Caco-2 (cell line): ENCODE results near the gene SNRPN. TPM values are rescaled to one million over a fixed set of nuclear protein-coding genes. Genes with fewer than 3 reads are reported as not detected.

Experiments
- BruUV-seq: library from RNA; stranded (reverse); fragments of 400-500 nt; replicated peaks from 2 replicates; lab custom pipeline; 2021; lab: Mats Ljungman, UMichigan
- CTCF ChIA-PET: fragments of 300-600 bp; sonication (Branson Sonifier 250); formaldehyde crosslinking; loops from one replicate; lab custom pipeline; 2022; ENCODE audit warnings: antibody characterized with exemption; lab: Charles Lee
- POLR2A ChIA-PET: fragments of 300-600 bp; sonication (Branson Sonifier 250); formaldehyde crosslinking; loops from one replicate; lab custom pipeline; 2022; ENCODE audit warnings: antibody characterized with exemption; lab: Charles Lee
- DNase-seq, 2 experiments: peaks; one replicate each; pipeline versions ENCODE4 v3.0.0 to v3.0.0-alpha.2; 2020 to 2022
- H3K27me3 ChIP-seq: replicated peaks from 2 replicates; pipeline ENCODE4 v1.6.0; 2011; ENCODE audit warnings: low read length; ENCODE audit not compliant: control insufficient read depth, insufficient read depth
- H3K36me3 ChIP-seq: 2 replicates; pipeline ENCODE4 v1.5.1; 2011; ENCODE audit warnings: low read length; ENCODE audit not compliant: control insufficient read depth, insufficient read depth
- H3K4me1 ChIP-seq: fragments of 250-450 bp; sonication (Bioruptor Pico); 2 replicates; pipeline ENCODE4 v1.5.1; 2020; ENCODE audit warnings: mild to moderate bottlenecking
- H3K4me3 ChIP-seq: 2 replicates; pipeline ENCODE4 v1.5.1; 2011; ENCODE audit warnings: low read depth, mild to moderate bottlenecking, control low read depth, low read length
- H3K9me3 ChIP-seq: fragments of 250-450 bp; sonication (Bioruptor Pico); 2 replicates; pipeline ENCODE4 v1.5.1; 2020; ENCODE audit warnings: mild to moderate bottlenecking, moderate library complexity
- H3K27ac Mint-ChIP-seq: one replicate; pipeline ENCODE4 v1.8.0; 2022; ENCODE audit warnings: mixed read lengths; ENCODE audit not compliant: unreplicated experiment
- H3K27me3 Mint-ChIP-seq: one replicate; pipeline ENCODE4 v1.8.0; 2022; ENCODE audit warnings: mixed read lengths; ENCODE audit not compliant: insufficient read depth, unreplicated experiment
- H3K36me3 Mint-ChIP-seq: one replicate; pipeline ENCODE4 v1.8.0; 2022; ENCODE audit warnings: mild to moderate bottlenecking, mixed read lengths; ENCODE audit not compliant: insufficient read depth, unreplicated experiment
- H3K4me1 Mint-ChIP-seq: one replicate; pipeline ENCODE4 v1.8.0; 2022; ENCODE audit warnings: low read depth, mixed read lengths; ENCODE audit not compliant: unreplicated experiment
- H3K4me3 Mint-ChIP-seq: one replicate; pipeline ENCODE4 v1.8.0; 2022; ENCODE audit warnings: mild to moderate bottlenecking, moderate library complexity, mixed read lengths; ENCODE audit not compliant: unreplicated experiment
- H3K9me3 Mint-ChIP-seq: one replicate; pipeline ENCODE4 v1.8.0; 2022; ENCODE audit warnings: mixed read lengths; ENCODE audit not compliant: unreplicated experiment
- intact Hi-C: fragments of 100-400 bp; cut with micrococcal nuclease; formaldehyde crosslinking; loops from one replicate; pipeline ENCODE4 v1.10.0; 2022; ENCODE audit not compliant: unreplicated experiment
- total RNA-seq: library from RNA; stranded (reverse); gene quantifications from 2 replicates; pipeline ENCODE4 v1.2.3, GENCODE V29; 2022
- TF ChIP-seq, protein P1 (sequence below), 2 experiments: fragments of 200-600 bp in 1 of 2; IDR thresholded peaks; 1 replicate in 1 of 2; 2 replicates in 1 of 2; pipeline versions ENCODE4 v1.5.1 to v1.8.0; 2011 to 2022; ENCODE audit warnings: antibody characterized with exemption in 1 of 2, control low read depth in 1 of 2, inconsistent platforms in 1 of 2, low read depth in 1 of 2, low read length in 1 of 2, mild to moderate bottlenecking in 1 of 2, moderate library complexity in 1 of 2; ENCODE audit not compliant: insufficient read depth in 1 of 2, severe bottlenecking in 1 of 2, unreplicated experiment in 1 of 2

The SNRPN gene
- total RNA-seq, 1 experiment from 2014 or later, result 167 TPM

- intact Hi-C loops, result no loop called here
- H3K4me3 Mint-ChIP-seq, result no peak overlapping the region
- H3K27me3 Mint-ChIP-seq, result no peaks in the 10 kb centered on the region
- H3K36me3 Mint-ChIP-seq, result no peaks in the 10 kb centered on the region
- H3K27ac Mint-ChIP-seq, result no peak overlapping the region
- no TSS peak for BruUV-seq
- TF ChIP-seq, protein P1, sequence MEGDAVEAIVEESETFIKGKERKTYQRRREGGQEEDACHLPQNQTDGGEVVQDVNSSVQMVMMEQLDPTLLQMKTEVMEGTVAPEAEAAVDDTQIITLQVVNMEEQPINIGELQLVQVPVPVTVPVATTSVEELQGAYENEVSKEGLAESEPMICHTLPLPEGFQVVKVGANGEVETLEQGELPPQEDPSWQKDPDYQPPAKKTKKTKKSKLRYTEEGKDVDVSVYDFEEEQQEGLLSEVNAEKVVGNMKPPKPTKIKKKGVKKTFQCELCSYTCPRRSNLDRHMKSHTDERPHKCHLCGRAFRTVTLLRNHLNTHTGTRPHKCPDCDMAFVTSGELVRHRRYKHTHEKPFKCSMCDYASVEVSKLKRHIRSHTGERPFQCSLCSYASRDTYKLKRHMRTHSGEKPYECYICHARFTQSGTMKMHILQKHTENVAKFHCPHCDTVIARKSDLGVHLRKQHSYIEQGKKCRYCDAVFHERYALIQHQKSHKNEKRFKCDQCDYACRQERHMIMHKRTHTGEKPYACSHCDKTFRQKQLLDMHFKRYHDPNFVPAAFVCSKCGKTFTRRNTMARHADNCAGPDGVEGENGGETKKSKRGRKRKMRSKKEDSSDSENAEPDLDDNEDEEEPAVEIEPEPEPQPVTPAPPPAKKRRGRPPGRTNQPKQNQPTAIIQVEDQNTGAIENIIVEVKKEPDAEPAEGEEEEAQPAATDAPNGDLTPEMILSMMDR (IDR thresholded peaks at IDR 0.05; ENCODE audit: insufficient read depth in 1 of 2, low read depth in 1 of 2, low read length in 1 of 2, severe bottlenecking in 1 of 2, unreplicated experiment in 1 of 2), result no peak
- Histone ChIP-seq H3K36me3 (no peaks in the 10 kb centered on the region), H3K4me3 (no peak overlapping the region), H3K4me1 (no peaks in the 10 kb centered on the region), H3K27me3 (no peaks in the 10 kb centered on the region), H3K9me3 (no peaks in the 10 kb centered on the region; the same call in 1 of the 2 replicates)
- DNase-seq, result no peak
- peaks cover 4% of the 10 kb centered on the region for H3K9me3 Mint-ChIP-seq
- no peaks in the 10 kb centered on the region for H3K4me1 Mint-ChIP-seq
- CTCF ChIA-PET, result no interaction called here
- POLR2A ChIA-PET, result no interaction called here
Measured at GRCh38 chr15:24940236-24940635, 14.6 kb upstream of the SNRPN start.

- no peak overlapping the region for H3K4me3 ChIP-seq
- H3K4me3 Mint-ChIP-seq, result no peak overlapping the region
- H3K27me3 Mint-ChIP-seq, result no peaks in the 10 kb centered on the region
- no TSS peak for BruUV-seq
- H3K9me3 ChIP-seq, result 0 out of 2 replicates have a peak, but pooled peaks cover under 1% of the 10 kb centered on the region
- no peak for DNase-seq
- no peaks in the 10 kb centered on the region for H3K36me3 ChIP-seq
- TF ChIP-seq, protein P1 (IDR thresholded peaks at IDR 0.05; ENCODE audit: insufficient read depth in 1 of 2, low read depth in 1 of 2, low read length in 1 of 2, severe bottlenecking in 1 of 2, unreplicated experiment in 1 of 2), result no peak
- no peaks in the 10 kb centered on the region for H3K9me3 Mint-ChIP-seq
- no peaks in the 10 kb centered on the region for H3K4me1 Mint-ChIP-seq
- intact Hi-C loops, result no loop called here
- POLR2A ChIA-PET, result no interaction called here
- no peaks in the 10 kb centered on the region for H3K36me3 Mint-ChIP-seq
- H3K27ac Mint-ChIP-seq, result no peak overlapping the region
- CTCF ChIA-PET, result no interaction called here
- no peaks in the 10 kb centered on the region for H3K27me3 ChIP-seq
- no peaks in the 10 kb centered on the region for H3K4me1 ChIP-seq
Measured at GRCh38 chr15:24943361-24943760, 11.4 kb upstream of the SNRPN start.

- no peaks in the 10 kb centered on the region for H3K27me3 ChIP-seq
- H3K36me3 ChIP-seq, result no peaks in the 10 kb centered on the region
- POLR2A ChIA-PET, result no interaction called here
- H3K9me3 Mint-ChIP-seq, result no peaks in the 10 kb centered on the region
- no peak overlapping the region for H3K4me3 Mint-ChIP-seq
- H3K4me1 Mint-ChIP-seq, result no peaks in the 10 kb centered on the region
- H3K4me3 ChIP-seq, result no peak overlapping the region
- CTCF ChIA-PET, result no interaction called here
- H3K4me1 ChIP-seq, result no peaks in the 10 kb centered on the region
- DNase-seq, result no peak
- H3K36me3 Mint-ChIP-seq, result no peaks in the 10 kb centered on the region
- BruUV-seq, result no TSS peak
- intact Hi-C loops, result no loop called here
- H3K9me3 ChIP-seq, result 0 out of 2 replicates have a peak, but pooled peaks cover 2% of the 10 kb centered on the region
- H3K27ac Mint-ChIP-seq, result no peak overlapping the region
- no peaks in the 10 kb centered on the region for H3K27me3 Mint-ChIP-seq
- TF ChIP-seq, protein P1 (IDR thresholded peaks at IDR 0.05; ENCODE audit: insufficient read depth in 1 of 2, low read depth in 1 of 2, low read length in 1 of 2, severe bottlenecking in 1 of 2, unreplicated experiment in 1 of 2), result no peak
Measured at GRCh38 chr15:24944954-24945353, 9.8 kb upstream of the SNRPN start.
